Measurements from ENCODE around the gene TULP3.

Gene TULP3

GRCh38 chr12:2890388-2891239 lies at the start of gene TULP3:
TULP3 (plus strand) TSS chr12:2890891; CDS start chr12:2890948, 57 bp downstream.
- in situ Hi-C loops (cut with HindIII; ENCODE audit: low pct_unique_long_range_greater_than_20kb, low sequenced_read_pairs) = no loop called here
- TF ChIP-seq JUND (IDR thresholded peaks at IDR 0.05; ENCODE audit: low read depth) = no peak
- DNase-seq (ENCODE audit: low read depth in 1 of 2, low spot score in 1 of 2) = peak; percentile 93 to 99

- no peak for DNase-seq (ENCODE audit: low read depth in 1 of 2, low spot score in 1 of 2)
- TF ChIP-seq JUND (IDR thresholded peaks at IDR 0.05; ENCODE audit: low read depth) = no peak
These were observed 49.5 kb upstream of the TULP3 start for GRCh38 chr12:2841056-2841650.

GRCh38 chr12:2842948-2843347 lies 47.7 kb upstream of the TULP3 start:
- in situ Hi-C loops (cut with HindIII; ENCODE audit: low pct_unique_long_range_greater_than_20kb, low sequenced_read_pairs) = no loop called here
- DNase-seq (ENCODE audit: low read depth in 1 of 2, low spot score in 1 of 2) = no peak
- no peak for TF ChIP-seq JUND (IDR thresholded peaks at IDR 0.05; ENCODE audit: low read depth)

More at GRCh38 chr12:2841056-2841650, 49.5 kb upstream of the TULP3 start:
- in situ Hi-C loops (cut with HindIII; ENCODE audit: low pct_unique_long_range_greater_than_20kb, low sequenced_read_pairs) = no loop called here

- no peak for TF ChIP-seq JUND (IDR thresholded peaks at IDR 0.05; ENCODE audit: low read depth)
- DNase-seq (ENCODE audit: low read depth in 1 of 2, low spot score in 1 of 2) = peak in 1 of 2 experiments; percentile 41
These were observed 45.9 kb upstream of the TULP3 start for GRCh38 chr12:2844786-2845185.

GRCh38 chr12:2845280-2845679 lies 45.4 kb upstream of the TULP3 start:
- no peak for DNase-seq (ENCODE audit: low read depth in 1 of 2, low spot score in 1 of 2)
- in situ Hi-C loops (cut with HindIII; ENCODE audit: low pct_unique_long_range_greater_than_20kb, low sequenced_read_pairs) = no loop called here
- TF ChIP-seq JUND (IDR thresholded peaks at IDR 0.05; ENCODE audit: low read depth) = no peak

More at GRCh38 chr12:2844786-2845185, 45.9 kb upstream of the TULP3 start:
- in situ Hi-C loops (cut with HindIII; ENCODE audit: low pct_unique_long_range_greater_than_20kb, low sequenced_read_pairs) = no loop called here

- no peak for DNase-seq (ENCODE audit: low read depth in 1 of 2, low spot score in 1 of 2)
- TF ChIP-seq JUND (IDR thresholded peaks at IDR 0.05; ENCODE audit: low read depth) = no peak
- in situ Hi-C loops (cut with HindIII; ENCODE audit: low pct_unique_long_range_greater_than_20kb, low sequenced_read_pairs) = no loop called here
These were observed 38.8 kb upstream of the TULP3 start for GRCh38 chr12:2851931-2852330.

- DNase-seq (ENCODE audit: low read depth in 1 of 2, low spot score in 1 of 2) = peak; percentile 69 to 72
- no peak for TF ChIP-seq JUND (IDR thresholded peaks at IDR 0.05; ENCODE audit: low read depth)
These were observed 37.1 kb upstream of the TULP3 start for GRCh38 chr12:2853626-2854025.

GRCh38 chr12:2854669-2855453 lies 35.8 kb upstream of the TULP3 start:
- DNase-seq (ENCODE audit: low read depth in 1 of 2, low spot score in 1 of 2) = no peak
- in situ Hi-C loops (cut with HindIII; ENCODE audit: low pct_unique_long_range_greater_than_20kb, low sequenced_read_pairs) = no loop called here

More at GRCh38 chr12:2853626-2854025, 37.1 kb upstream of the TULP3 start:
- in situ Hi-C loops (cut with HindIII; ENCODE audit: low pct_unique_long_range_greater_than_20kb, low sequenced_read_pairs) = no loop called here

GRCh38 chr12:2855546-2855945 lies 35.1 kb upstream of the TULP3 start:
- TF ChIP-seq JUND (IDR thresholded peaks at IDR 0.05; ENCODE audit: low read depth) = no peak
- in situ Hi-C loops (cut with HindIII; ENCODE audit: low pct_unique_long_range_greater_than_20kb, low sequenced_read_pairs) = no loop called here
- DNase-seq (ENCODE audit: low read depth in 1 of 2, low spot score in 1 of 2) = no peak

More at GRCh38 chr12:2854669-2855453, 35.8 kb upstream of the TULP3 start:
- no peak for TF ChIP-seq JUND (IDR thresholded peaks at IDR 0.05; ENCODE audit: low read depth)

GRCh38 chr12:2856051-2856450 lies 34.6 kb upstream of the TULP3 start:
- no peak for DNase-seq (ENCODE audit: low read depth in 1 of 2, low spot score in 1 of 2)
- no peak for TF ChIP-seq JUND (IDR thresholded peaks at IDR 0.05; ENCODE audit: low read depth)
- in situ Hi-C loops (cut with HindIII; ENCODE audit: low pct_unique_long_range_greater_than_20kb, low sequenced_read_pairs) = no loop called here

- DNase-seq (ENCODE audit: low read depth in 1 of 2, low spot score in 1 of 2) = no peak
These were observed 33.7 kb upstream of the TULP3 start, which contains the start of gene TEX52 for GRCh38 chr12:2857021-2857431. TEX52 (minus strand) TSS chr12:2857039; CDS start chr12:2857026, 13 bp downstream.

GRCh38 chr12:2857576-2857975 lies 33.1 kb upstream of the TULP3 start:
- no peak for DNase-seq (ENCODE audit: low read depth in 1 of 2, low spot score in 1 of 2)
- no peak for TF ChIP-seq JUND (IDR thresholded peaks at IDR 0.05; ENCODE audit: low read depth)
- in situ Hi-C loops (cut with HindIII; ENCODE audit: low pct_unique_long_range_greater_than_20kb, low sequenced_read_pairs) = no loop called here

More at GRCh38 chr12:2857021-2857431, 33.7 kb upstream of the TULP3 start, which contains the start of gene TEX52:
- in situ Hi-C loops (cut with HindIII; ENCODE audit: low pct_unique_long_range_greater_than_20kb, low sequenced_read_pairs) = no loop called here
- no peak for TF ChIP-seq JUND (IDR thresholded peaks at IDR 0.05; ENCODE audit: low read depth)
